HG03139 (cell line): ENCODE measurements around the gene IGSF9B.

ENCODE experiments used
- ATAC-seq: cut with Tn5 transposase; IDR thresholded peaks from one replicate; pipeline ENCODE4 v1.9.1; 2021; ENCODE audit not compliant: unreplicated experiment

Gene IGSF9B

DNA sequence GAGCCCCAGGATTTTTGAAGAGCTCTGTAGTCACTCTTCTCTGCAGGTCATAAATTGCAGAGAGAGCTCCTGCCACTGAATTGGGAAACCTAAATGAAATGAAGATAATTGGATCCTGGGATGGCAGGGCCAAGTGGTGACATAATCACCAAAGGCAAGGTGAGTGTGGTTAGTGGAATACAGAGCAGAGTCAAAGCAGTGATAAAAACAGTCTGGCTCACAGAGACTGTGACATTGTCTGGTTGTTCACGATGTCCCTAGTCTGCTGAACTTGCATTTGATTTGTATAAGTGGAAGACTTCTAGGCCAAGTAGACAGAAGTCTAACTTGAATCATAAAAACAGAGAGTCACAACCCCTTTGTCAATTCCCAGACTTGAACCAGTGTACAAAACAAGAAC lies 84.6 kb downstream of the IGSF9B start:
- ATAC-seq, result no peak

DNA sequence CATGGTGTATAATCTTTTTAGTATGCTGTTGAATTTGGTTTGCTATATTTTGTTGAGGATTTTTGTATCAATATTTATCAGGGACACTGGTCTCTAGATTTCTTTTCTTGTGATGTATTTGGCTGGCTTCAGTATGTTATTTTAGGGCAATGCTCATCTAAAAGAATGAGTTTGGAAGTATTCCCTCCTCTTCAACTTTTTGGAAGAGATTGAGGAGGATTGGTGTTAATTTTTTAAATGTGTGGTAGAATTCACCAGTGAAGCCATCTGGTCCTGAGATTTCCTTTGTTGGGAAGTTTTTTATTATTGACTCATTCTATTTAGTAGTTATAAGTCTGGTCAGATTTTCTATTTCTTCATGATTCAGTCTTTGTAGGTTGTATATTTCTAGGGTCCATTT lies 89.3 kb downstream of the IGSF9B start:
- ATAC-seq, result no peak

DNA sequence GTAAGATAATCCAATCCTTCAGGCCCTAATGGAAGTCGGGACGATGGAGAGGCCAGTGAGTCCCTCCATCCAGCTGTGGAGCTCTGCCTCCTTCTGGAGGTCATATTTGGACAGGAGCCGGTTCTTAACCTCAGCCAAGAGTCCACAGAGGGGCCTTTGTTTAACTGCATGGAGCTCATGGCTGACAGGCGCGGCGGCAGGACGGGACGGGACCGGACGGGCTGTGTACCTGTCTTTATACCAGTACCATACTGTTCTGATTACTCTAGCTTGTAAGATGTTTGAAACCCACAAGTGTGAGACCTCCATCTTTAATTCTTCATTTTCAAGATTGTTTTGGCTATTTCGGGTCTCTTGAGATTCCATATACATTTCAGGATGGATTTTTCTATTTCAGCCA lies 91.3 kb downstream of the IGSF9B start:
- ATAC-seq, result no peak

DNA sequence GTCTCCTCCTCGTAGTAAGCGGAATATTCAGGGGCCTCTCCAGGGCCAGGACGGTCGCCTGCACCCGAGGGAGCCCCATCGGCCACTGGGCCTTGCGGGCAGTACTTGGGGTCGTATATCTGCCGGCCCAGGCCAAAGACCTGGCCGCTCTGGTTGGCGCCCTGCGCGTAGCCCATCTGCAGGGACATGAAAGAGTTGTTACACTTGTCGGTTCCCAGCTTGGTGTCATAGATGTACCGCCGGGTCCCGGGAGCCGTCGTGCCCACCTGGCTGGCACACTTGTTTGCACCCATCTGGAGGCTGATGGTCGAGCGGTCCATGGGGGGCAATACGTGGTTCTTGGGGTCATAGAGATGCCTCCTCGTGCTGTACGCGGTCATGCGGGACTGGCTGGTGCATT lies 92.0 kb downstream of the IGSF9B start:
- no peak for ATAC-seq

DNA sequence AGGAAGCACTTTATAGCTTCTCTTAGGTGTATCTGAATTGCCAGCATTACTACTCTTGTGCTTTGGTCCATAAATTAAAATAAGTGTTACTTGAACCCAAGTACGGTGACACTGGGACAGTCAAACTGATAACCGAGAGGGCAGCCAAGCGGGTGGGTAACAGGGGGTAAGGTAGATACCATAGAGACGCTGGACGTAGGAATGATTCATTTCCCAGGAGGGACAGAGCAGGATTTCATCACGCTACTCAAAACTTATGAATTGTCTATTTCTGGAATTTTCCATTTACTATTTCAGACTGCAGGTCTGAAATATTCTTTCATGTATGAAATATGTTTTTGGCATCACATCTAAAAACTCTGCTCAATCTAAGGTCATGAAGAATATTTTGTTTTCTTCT lies 96.6 kb downstream of the IGSF9B start:
- no peak for ATAC-seq
